Activated CD8-positive, alpha-beta memory T cell treated with anti-CD3 and anti-CD28 coated beads for 4 hours (primary cell): ENCODE data around the gene PCSK5.
"Not testable (repeated sequence)": the region's sequence is repeated elsewhere in the genome, so short reads cannot be mapped to it uniquely, and the experiment has no call there.

Experiments
- DNase-seq, 2 donors: peaks; one replicate each; pipeline ENCODE4 v3.0.0-alpha.2; 2020; ENCODE audit warnings: low read depth in 2 of 2

The PCSK5 gene

GRCh38 chr9:76081281-76081680 lies 190.8 kb downstream of the PCSK5 start:
- DNase-seq: not testable (repeated sequence)

DNA sequence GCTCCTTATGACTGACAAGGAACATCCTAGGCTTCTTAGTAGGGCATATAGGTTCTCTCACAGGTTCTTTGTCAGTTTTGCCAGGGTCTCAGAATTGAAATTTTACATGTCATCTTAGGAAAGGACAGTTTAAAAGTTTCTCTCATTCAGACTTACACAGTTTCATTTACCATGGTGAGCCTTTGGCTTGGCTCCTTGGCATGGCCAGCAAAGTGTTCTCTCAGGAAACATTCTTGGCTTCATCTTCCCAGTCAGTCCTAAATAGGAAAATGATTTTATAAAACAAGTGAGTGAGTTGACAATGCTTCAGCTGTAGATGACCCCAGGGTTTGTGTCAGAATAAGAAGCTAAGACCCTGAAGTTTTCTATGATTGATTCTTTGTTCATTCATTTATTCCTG lies 191.6 kb downstream of the PCSK5 start:
- no peak for DNase-seq

GRCh38 chr9:76085596-76085995 lies 195.1 kb downstream of the PCSK5 start:
- no peak for DNase-seq

DNA sequence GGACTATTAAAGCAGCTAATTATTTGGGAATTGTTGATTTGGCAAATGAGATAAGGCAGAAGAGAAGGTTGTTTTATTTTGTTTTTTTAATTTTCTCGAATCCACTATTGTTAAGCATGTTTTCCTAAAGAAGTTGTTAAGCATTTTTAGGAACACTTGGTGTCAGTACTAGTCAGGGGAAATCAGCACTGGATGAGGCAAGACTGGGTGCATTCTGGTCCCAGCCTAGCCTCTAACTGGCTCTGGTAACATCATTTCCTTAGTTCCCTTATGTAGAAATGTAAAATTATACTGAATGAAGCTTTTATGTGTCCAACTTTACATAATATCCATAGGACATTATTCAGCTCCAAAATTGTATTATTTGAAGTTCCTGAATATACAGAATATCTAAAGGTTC lies 196.1 kb downstream of the PCSK5 start:
- DNase-seq: no peak

- no peak for DNase-seq
Measured at GRCh38 chr9:76087976-76088375, 197.5 kb downstream of the PCSK5 start.

GRCh38 chr9:76090330-76090729 lies 199.9 kb downstream of the PCSK5 start:
- DNase-seq: no peak

- DNase-seq: no peak
Measured at GRCh38 chr9:76090909-76091308, 200.4 kb downstream of the PCSK5 start.

DNA sequence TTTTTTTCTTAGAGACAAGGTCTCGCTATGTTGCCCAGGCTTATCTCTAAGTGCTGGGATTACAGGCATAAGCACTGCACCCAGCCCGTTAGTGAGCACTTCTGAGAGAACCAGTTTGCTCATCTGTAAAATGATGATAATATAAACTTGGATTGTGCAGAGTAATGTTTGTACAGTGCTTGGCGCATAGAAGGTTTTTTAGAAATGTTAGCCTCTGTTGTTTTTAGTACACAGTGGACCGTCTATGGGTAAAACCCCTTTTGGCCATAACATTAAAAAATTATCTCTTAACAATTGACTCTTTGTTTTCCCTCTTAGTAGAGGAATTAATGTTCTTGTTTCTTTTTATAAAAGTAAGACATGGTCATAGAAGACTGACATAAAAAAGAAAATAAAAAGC lies 202.1 kb downstream of the PCSK5 start:
- DNase-seq: no peak

- no peak for DNase-seq
Measured at GRCh38 chr9:76095585-76095984, 205.1 kb downstream of the PCSK5 start.

- no peak for DNase-seq
Measured at GRCh38 chr9:76099516-76099915, 209.0 kb downstream of the PCSK5 start.

DNA sequence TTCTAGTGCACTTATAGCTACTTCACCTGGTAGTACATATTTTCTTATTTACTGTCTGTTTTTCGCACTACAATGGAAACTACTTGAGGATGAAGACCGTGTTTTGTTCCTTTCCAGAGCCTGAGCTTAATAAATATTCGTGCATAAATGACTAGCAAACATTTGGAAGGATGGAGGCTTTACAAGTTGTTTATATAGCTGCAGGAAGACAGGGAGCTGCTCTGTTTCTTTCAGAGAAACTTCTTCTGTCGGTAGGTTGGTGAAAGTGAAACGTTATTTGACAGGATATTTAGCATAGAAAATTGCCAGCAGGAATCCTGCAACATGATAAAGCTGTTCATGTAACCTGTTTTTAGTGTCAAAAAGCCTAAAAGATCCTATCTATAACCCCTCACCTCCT lies 210.6 kb downstream of the PCSK5 start:
- no peak for DNase-seq

GRCh38 chr9:76101491-76101890 lies 211.0 kb downstream of the PCSK5 start:
- no peak for DNase-seq

DNA sequence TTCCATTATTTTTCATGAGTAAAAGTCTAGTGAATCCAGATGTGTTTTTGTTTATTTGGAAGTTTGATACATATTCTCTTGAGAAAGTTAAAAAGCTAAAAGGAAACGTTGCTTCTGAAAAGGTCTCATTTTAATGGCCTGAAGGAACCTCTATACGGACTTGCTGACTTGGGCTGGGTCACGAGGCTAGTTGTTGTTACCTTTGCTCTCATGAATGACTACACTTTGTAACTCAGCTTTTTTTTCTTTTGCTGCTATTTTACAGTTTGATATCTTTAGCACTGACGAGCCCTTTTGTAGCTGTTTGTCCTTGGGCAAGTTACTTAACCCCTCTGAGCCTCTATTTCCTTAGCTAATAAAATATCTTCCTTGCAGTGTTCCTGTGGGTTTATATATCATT lies 211.5 kb downstream of the PCSK5 start:
- DNase-seq: no peak

DNA sequence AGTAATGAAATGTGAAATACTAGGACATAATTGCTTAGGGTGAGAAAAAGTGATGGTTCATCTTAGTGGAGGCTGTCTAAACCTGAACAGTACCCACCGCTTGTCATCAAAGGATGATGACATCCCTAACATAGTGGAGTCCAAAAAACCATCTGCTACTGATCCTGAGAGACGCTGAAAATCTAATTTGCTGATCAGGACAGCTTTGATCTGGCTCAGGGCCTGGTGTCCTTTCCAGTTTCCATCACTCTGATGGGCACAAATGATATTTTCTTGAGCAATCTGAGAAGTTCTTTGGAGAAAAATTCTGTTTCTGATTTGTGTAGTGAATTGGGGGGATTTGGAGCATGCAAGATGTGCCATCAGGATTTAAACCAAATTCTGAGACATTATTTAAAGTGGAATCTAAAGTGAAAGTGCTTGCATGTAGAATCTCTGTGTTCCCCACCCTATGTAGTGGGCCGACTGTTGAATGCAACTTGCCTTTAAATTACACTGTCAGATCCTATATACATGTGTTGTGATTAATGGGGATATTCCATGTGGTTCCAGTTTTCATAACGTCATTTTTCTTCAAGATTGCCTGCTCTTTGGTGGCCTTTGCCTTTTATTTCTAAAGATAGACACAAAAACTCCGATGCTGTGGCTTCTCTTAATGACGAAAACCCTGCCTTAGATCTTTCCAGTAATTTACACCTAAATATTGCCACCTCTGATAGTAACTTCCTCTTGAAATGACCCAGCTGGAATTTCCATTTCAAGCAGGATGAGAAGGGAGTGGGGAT lies 213.2 kb downstream of the PCSK5 start:
- no peak for DNase-seq

GRCh38 chr9:76107482-76107881 lies 217.0 kb downstream of the PCSK5 start:
- no peak for DNase-seq

DNA sequence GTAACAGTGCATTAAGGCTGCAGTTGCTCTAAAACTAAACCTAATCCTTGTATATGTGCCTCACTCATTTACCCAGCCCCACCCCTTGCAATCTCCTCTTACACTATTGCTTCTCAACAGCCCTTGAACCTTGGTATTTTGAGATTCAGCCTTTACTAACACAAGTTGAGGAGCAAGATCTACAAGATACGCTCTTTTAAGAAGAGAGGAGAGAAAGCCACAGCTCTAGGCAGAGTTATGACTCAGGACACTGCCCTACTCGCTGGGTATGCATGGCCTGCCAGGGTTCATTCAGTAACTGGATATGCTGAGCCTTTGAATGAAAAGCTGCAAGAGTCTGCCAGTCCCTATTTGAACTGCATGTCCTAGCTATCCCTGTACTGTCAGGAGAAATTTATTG lies 219.5 kb downstream of the PCSK5 start:
- DNase-seq: no peak

- DNase-seq: no peak
Measured at GRCh38 chr9:76112151-76112550, 221.7 kb downstream of the PCSK5 start.

GRCh38 chr9:76114144-76114543 lies 223.7 kb downstream of the PCSK5 start:
- no peak for DNase-seq

DNA sequence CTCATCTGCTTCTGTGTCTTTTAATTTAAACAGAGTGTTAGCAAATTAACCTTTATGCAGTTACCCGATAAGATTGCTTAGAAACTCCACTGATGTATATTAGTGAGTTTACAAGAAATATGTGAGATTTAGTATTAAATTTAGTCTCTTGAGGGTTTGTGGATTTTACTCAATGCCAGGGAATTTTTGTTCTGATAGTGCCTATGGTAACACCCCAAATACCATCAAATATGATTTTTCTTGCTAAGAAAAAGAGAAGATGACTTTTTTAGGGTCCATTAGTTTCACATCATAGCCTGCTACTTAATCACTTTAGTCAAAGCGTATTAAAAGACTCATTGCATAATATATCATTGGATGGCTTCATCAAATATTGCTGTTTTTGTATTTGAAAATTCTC lies 224.9 kb downstream of the PCSK5 start:
- no peak for DNase-seq

GRCh38 chr9:76115982-76116646 lies 225.6 kb downstream of the PCSK5 start:
- DNase-seq: no peak

- DNase-seq: no peak
Measured at GRCh38 chr9:76116913-76117312, 226.4 kb downstream of the PCSK5 start.

- DNase-seq: no peak
Measured at GRCh38 chr9:76127637-76128036, 237.2 kb downstream of the PCSK5 start.

- no peak for DNase-seq
Measured at GRCh38 chr9:76135902-76136301, 245.4 kb downstream of the PCSK5 start.

DNA sequence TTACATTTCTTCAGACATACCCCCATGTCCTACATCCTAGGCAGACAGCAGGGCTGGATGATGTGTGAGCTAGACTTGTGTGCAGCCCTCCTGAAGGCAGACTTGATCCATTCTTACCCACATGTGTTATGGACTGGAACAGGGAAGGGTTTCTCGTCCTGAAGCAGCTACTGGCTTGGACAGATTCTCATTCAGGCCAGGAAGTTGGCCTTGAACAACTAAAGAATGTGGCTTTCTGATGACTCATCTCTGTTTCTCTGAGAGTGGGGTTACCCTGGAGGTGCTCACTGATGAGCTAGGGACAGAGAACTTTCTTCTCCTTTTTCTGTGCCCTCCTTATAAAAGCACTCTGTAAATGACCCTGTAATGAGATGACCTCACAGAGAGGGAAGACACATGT lies 246.5 kb downstream of the PCSK5 start:
- no peak for DNase-seq
